ENCODE results near the gene ATP11C. TPM values are rescaled to one million over a fixed set of nuclear protein-coding genes. Genes with fewer than 3 reads are reported as not detected.
"Not testable (repeated sequence)": the region's sequence is repeated elsewhere in the genome, so short reads cannot be mapped to it uniquely, and the experiment has no call there.

The ATP11C gene
- polyA plus RNA-seq, 3 donors = 39.4 to 44.5 (median 41.4) TPM

GRCh38 chrX:139738581-139738980 is 194.3 kb downstream of the ATP11C start:
- DNase-seq (ENCODE audit: low read depth in 3 of 3, low spot score in 2 of 3) = no peak

- no peak for DNase-seq (ENCODE audit: low read depth in 3 of 3, low spot score in 2 of 3)
Observed at GRCh38 chrX:139736151-139736550, 196.7 kb downstream of the ATP11C start.

GRCh38 chrX:139734996-139735395 is 197.9 kb downstream of the ATP11C start:
- no peak for DNase-seq (ENCODE audit: low read depth in 3 of 3, low spot score in 2 of 3)

- DNase-seq (ENCODE audit: low read depth in 3 of 3, low spot score in 2 of 3) = no peak
Observed at GRCh38 chrX:139725720-139726119, 207.1 kb downstream of the ATP11C start.

- no peak for DNase-seq (ENCODE audit: low read depth in 3 of 3, low spot score in 2 of 3)
Observed at GRCh38 chrX:139724626-139725025, 208.2 kb downstream of the ATP11C start.

GRCh38 chrX:139720979-139721378 is 211.9 kb downstream of the ATP11C start:
- DNase-seq (ENCODE audit: low read depth in 3 of 3, low spot score in 2 of 3) = no peak

GRCh38 chrX:139720136-139720535 is 212.7 kb downstream of the ATP11C start:
- no peak for DNase-seq (ENCODE audit: low read depth in 3 of 3, low spot score in 2 of 3)

GRCh38 chrX:139708067-139708466 is 224.8 kb downstream of the ATP11C start, which contains the start of gene MCF2:
MCF2 (minus strand) TSS chrX:139708167; CDS start chrX:139651744, 56,423 bp downstream.
- DNase-seq (ENCODE audit: low read depth in 3 of 3, low spot score in 2 of 3) = no peak

- DNase-seq (ENCODE audit: low read depth in 3 of 3, low spot score in 2 of 3) = no peak
Observed at GRCh38 chrX:139702658-139703057, 230.2 kb downstream of the ATP11C start.

GRCh38 chrX:139692908-139693307 is 239.9 kb downstream of the ATP11C start:
- DNase-seq (ENCODE audit: low read depth in 3 of 3, low spot score in 2 of 3) = no peak

- DNase-seq (ENCODE audit: low read depth in 3 of 3, low spot score in 2 of 3) = no peak
Observed at GRCh38 chrX:139692506-139692849, 240.4 kb downstream of the ATP11C start.

DNA sequence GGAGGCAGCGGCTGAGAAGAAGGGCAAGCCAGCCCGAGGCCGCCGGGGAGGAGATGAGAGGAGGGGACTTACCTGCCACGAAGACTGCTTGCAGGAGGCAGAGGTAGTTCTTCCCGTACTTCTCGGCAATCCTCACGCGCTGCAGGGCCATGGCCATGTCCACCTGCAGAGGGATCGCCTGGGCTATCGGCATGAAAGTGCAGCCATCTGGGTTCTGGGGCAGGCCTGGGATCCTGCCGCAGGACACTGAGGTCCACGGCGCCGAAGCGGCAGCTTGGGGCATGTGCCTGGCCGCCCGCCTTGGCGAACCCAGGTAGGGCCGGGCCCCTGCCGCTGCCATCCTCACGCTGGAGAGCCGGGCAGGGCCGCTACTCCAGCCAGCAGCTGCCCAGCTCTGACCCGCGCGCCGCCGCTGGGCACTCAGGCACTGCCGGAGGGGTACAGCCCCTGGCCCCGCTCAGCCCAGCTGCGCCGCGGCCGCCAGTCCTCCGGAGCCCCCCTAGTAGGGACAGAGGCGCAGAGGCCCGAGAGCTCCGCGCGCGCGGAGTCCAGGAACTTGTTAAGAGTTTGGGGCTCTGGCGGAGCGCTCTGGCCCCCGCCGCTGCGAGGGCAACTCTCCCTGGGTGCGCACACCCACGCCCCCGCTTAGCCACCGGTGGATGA is 240.9 kb downstream of the ATP11C start:
- DNase-seq (ENCODE audit: low read depth in 3 of 3, low spot score in 2 of 3) = no peak

DNA sequence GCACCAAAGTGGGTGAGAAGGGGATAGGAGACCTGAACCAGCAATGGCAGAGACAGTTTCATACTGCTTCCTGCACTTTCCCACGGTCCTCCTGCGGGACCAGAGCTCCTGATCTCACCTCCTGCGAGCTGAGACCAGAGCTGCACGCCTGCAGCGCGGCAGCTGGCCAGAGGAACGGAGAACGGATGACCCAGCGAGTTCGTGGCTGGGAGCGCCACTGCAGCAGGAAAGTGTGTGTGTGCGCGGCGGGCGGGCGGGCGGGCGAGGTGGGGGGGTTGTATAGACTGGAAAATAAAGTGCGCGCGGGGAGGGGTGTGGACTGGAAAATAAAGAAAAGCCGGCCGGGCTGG is 241.4 kb downstream of the ATP11C start:
- DNase-seq (ENCODE audit: low read depth in 3 of 3, low spot score in 2 of 3) = no peak

DNA sequence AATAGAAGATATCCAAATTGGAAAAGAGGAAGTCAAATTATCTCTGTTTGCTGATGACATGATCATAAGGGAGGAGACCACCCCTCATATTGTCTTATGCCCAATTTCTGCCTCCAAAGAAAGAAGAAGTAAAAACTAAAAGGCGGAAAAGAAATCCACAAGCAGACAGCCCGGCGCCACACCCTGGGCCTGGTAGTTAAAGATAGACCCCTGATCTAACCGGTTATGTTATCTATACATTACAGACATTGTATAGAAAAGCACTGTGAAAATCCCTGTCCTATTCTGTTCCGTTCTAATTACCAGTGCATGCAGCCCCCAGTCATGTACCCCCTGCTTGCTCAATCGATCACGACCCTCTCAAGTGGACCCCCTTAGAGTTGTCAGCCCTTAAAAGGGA is 247.7 kb downstream of the ATP11C start:
- not testable (repeated sequence) for DNase-seq (ENCODE audit: low read depth in 3 of 3, low spot score in 2 of 3)

DNA sequence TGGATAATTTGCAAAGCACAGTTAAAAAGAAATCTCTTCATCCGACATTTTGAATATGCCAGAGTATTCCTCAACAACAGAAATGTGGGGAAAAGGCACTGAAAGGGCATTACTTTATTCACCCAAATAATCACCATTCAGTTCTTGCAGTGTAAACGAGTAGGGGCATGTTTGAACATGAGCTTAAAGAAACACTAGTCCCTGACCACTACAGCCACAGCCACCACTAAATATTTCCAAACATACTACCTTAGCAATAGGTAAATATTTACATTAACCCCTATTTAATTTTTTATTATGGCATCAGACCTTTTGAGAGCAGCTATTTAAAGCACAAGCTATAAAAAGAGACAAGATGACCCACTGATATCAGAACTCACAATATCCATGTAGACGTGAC is 252.5 kb downstream of the ATP11C start:
- no peak for DNase-seq (ENCODE audit: low read depth in 3 of 3, low spot score in 2 of 3)

Other genes with a start within 250 kb of the ATP11C start
- gene MCF2, start 224.9 kb downstream of the ATP11C start, polyA plus RNA-seq (ENCODE audit: insufficient read length in 3 of 3) = 1 to 10 TPM in 2 of 3 donors, under 1 TPM in 1; 0.69 to 1.5 (median 1.2) TPM
- not detected for gene CXorf66, start 32.5 kb upstream of the ATP11C start, polyA plus RNA-seq (ENCODE audit: insufficient read length in 3 of 3)